A673 (cell line): ENCODE measurements around the gene SMIM24. TPM values are rescaled to one million over a fixed set of nuclear protein-coding genes. Genes with fewer than 3 reads are reported as not detected.
"Not testable (repeated sequence)": the region's sequence is repeated elsewhere in the genome, so short reads cannot be mapped to it uniquely, and the experiment has no call there.

Source experiments
- BruUV-seq: library from RNA; stranded (reverse); fragments of 400-500 nt; replicated peaks from 2 replicates; lab custom pipeline; 2021; lab: Mats Ljungman, UMichigan
- CTCF ChIA-PET: fragments of 300-600 bp; sonication (Branson Sonifier 250); formaldehyde crosslinking; loops from one replicate; lab custom pipeline; 2022; ENCODE audit warnings: antibody characterized with exemption; lab: Charles Lee
- POLR2A ChIA-PET: fragments of 300-600 bp; sonication (Branson Sonifier 250); formaldehyde crosslinking; loops from one replicate; lab custom pipeline; 2022; ENCODE audit warnings: antibody characterized with exemption; ENCODE audit not compliant: low non-redundant PET; lab: Charles Lee
- DNase-seq: peaks from one replicate; pipeline ENCODE4 v3.0.0-alpha.2; 2015; ENCODE audit warnings: low spot score
- H3K27ac ChIP-seq: fragments of 200-600 bp; sonication (generic); 2 replicates; pipeline ENCODE4 v1.5.1; 2016; ENCODE audit warnings: mixed run types, low read depth, mild to moderate bottlenecking, mixed read lengths, antibody characterized with exemption, low read length; ENCODE audit not compliant: poor library complexity, severe bottlenecking
- H3K27me3 ChIP-seq: fragments of 200-600 bp; sonication (generic); replicated peaks from 2 replicates; pipeline ENCODE4 v1.6.1; 2017; ENCODE audit warnings: mixed run types, low read depth, mild to moderate bottlenecking, mixed read lengths, antibody characterized with exemption, low read length; ENCODE audit not compliant: insufficient read depth, poor library complexity
- H3K36me3 ChIP-seq: fragments of 200-600 bp; sonication (generic); 2 replicates; pipeline ENCODE4 v1.6.1; 2016; ENCODE audit warnings: mixed run types, mild to moderate bottlenecking, mixed read lengths, antibody characterized with exemption, low read length; ENCODE audit not compliant: insufficient read depth, poor library complexity, severe bottlenecking
- H3K4me1 ChIP-seq: fragments of 200-600 bp; sonication (generic); 2 replicates; pipeline ENCODE4 v1.6.1; 2017; ENCODE audit warnings: mixed run types, mild to moderate bottlenecking, mixed read lengths, antibody characterized with exemption, low read length; ENCODE audit not compliant: insufficient read depth, poor library complexity, severe bottlenecking
- H3K4me3 ChIP-seq: fragments of 200-600 bp; sonication (generic); 2 replicates; pipeline ENCODE4 v1.5.1; 2016; ENCODE audit warnings: low read depth, mixed run types, mild to moderate bottlenecking, mixed read lengths, low read length; ENCODE audit not compliant: poor library complexity, severe bottlenecking
- H3K9me3 ChIP-seq: fragments of 200-600 bp; sonication (generic); 2 replicates; pipeline ENCODE4 v1.6.1; 2016; ENCODE audit warnings: mixed run types, low read depth, mild to moderate bottlenecking, mixed read lengths, antibody characterized with exemption, low read length; ENCODE audit not compliant: poor library complexity, severe bottlenecking
- CTCF ChIP-seq: fragments of 300-800, 200-600 bp; sonication (generic); conservative IDR thresholded peaks from 2 replicates; pipeline ENCODE4 v1.5.1; 2017; ENCODE audit warnings: low read depth, mild to moderate bottlenecking, antibody characterized with exemption, low read length, moderate library complexity, mixed read lengths
- EZH2 ChIP-seq: fragments of 200-600 bp; sonication (generic); IDR thresholded peaks from 2 replicates; pipeline ENCODE4 v1.6.1; 2017; ENCODE audit warnings: borderline replicate concordance, low read depth, mild to moderate bottlenecking, mixed read lengths, antibody characterized with exemption, low read length; ENCODE audit not compliant: poor library complexity, severe bottlenecking
- intact Hi-C: fragments of 100-400 bp; cut with micrococcal nuclease; formaldehyde crosslinking; loops from one replicate; pipeline ENCODE4 v1.10.0; 2022; ENCODE audit not compliant: unreplicated experiment
- total RNA-seq: library from RNA; stranded (reverse); gene quantifications from 2 replicates; pipeline ENCODE4 v1.2.3, GENCODE V29; 2021

Gene SMIM24
- total RNA-seq, 1 experiment from 2014 or later, result not detected

GRCh38 chr19:3508771-3509535 lies 28.6 kb upstream of the SMIM24 start:
- no peak for TF ChIP-seq CTCF
- TF ChIP-seq EZH2, result no peak
- no TSS peak for BruUV-seq
- no peaks in the 10 kb centered on the region for H3K9me3 ChIP-seq
- no peak overlapping the region for H3K27ac ChIP-seq
- H3K27me3 ChIP-seq, result no peaks in the 10 kb centered on the region
- intact Hi-C loops, result no loop called here
- H3K4me1 ChIP-seq, result peaks cover 23% of the 10 kb centered on the region
- DNase-seq, result no peak
- no peak overlapping the region for H3K4me3 ChIP-seq
- ChIA-PET POLR2A (no interaction called here), CTCF (no interaction called here)
- H3K36me3 ChIP-seq, result peaks cover 25% of the 10 kb centered on the region

GRCh38 chr19:3508121-3508661 lies 27.9 kb upstream of the SMIM24 start:
- Histone ChIP-seq H3K36me3 (peaks cover 25% of the 10 kb centered on the region), H3K4me1 (peaks cover 23% of the 10 kb centered on the region), H3K4me3 (peak overlapping the region; percentile 99)
- DNase-seq, H3K27me3 ChIP-seq, CTCF ChIA-PET, H3K9me3 ChIP-seq, intact Hi-C loops, H3K27ac ChIP-seq, POLR2A ChIA-PET: not testable (repeated sequence)
- TSS peak; percentile 53 for BruUV-seq

- POLR2A ChIA-PET, result no interaction called here
- H3K27ac ChIP-seq, result peak overlapping the region; percentile 90
- peaks cover 25% of the 10 kb centered on the region for H3K36me3 ChIP-seq
- TF ChIP-seq CTCF (no peak), EZH2 (no peak)
- no TSS peak for BruUV-seq
- no peak for DNase-seq
- H3K9me3 ChIP-seq, result no peaks in the 10 kb centered on the region
- peak overlapping the region; percentile 99 for H3K4me3 ChIP-seq
- intact Hi-C loops, result no loop called here
- peaks cover 23% of the 10 kb centered on the region for H3K4me1 ChIP-seq
- no peaks in the 10 kb centered on the region for H3K27me3 ChIP-seq
- CTCF ChIA-PET, result interaction anchor here (0.9 kb wide), 1 partner anchor 203 kb away, joined by 6 read pairs; no protein-coding TSS in a partner anchor
Observed at GRCh38 chr19:3507371-3508120, 27.2 kb upstream of the SMIM24 start.
